Suprapubic skin (tissue), 4 donors: Measurements from ENCODE around the gene PRKN. TPM values are rescaled to one million over a fixed set of nuclear protein-coding genes. Genes with fewer than 3 reads are reported as not detected.

Experiments used
- DNase-seq, 2 donors: peaks; one replicate each; pipeline ENCODE4 v3.0.0-alpha.2; 2019; ENCODE audit warnings: low spot score in 2 of 2
- H3K27ac ChIP-seq: fragments of 200-600 bp; sonication (generic); one replicate; pipeline ENCODE4 v1.5.1; 2019
- H3K27me3 ChIP-seq: fragments of 200-600 bp; sonication (generic); one replicate; pipeline ENCODE4 v1.5.1; 2019
- H3K36me3 ChIP-seq: fragments of 200-600 bp; sonication (generic); one replicate; pipeline ENCODE4 v1.5.1; 2019
- H3K4me1 ChIP-seq: fragments of 200-600 bp; sonication (generic); one replicate; pipeline ENCODE4 v1.5.1; 2019
- H3K4me3 ChIP-seq: fragments of 200-600 bp; sonication (generic); one replicate; pipeline ENCODE4 v1.5.1; 2019; ENCODE audit warnings: mild to moderate bottlenecking
- H3K9me3 ChIP-seq: fragments of 200-600 bp; sonication (generic); one replicate; pipeline ENCODE4 v1.5.1; 2019
- CTCF ChIP-seq, 2 donors: fragments of 200-600 bp in 1 of 2; fragments of 450-650 bp in 1 of 2; sonication (generic) in 1 of 2; IDR thresholded peaks; one replicate each; pipeline ENCODE4 v1.5.1; 2016 to 2019; ENCODE audit warnings: antibody characterized with exemption in 2 of 2, mild to moderate bottlenecking in 1 of 2, moderate library complexity in 1 of 2
- EP300 ChIP-seq: sonication (generic); formaldehyde crosslinking; IDR thresholded peaks from one replicate; pipeline ENCODE4 v1.6.1; 2017; ENCODE audit warnings: antibody characterized with exemption
- POLR2A ChIP-seq, 2 donors: fragments of 450-650 bp; IDR thresholded peaks; one replicate each; pipeline ENCODE4 v1.6.1; 2017; ENCODE audit warnings: antibody characterized with exemption in 2 of 2, mild to moderate bottlenecking in 2 of 2, moderate library complexity in 2 of 2
- POLR2AphosphoS5 ChIP-seq, 3 donors: sonication (generic); formaldehyde crosslinking; IDR thresholded peaks; one replicate each; pipeline ENCODE4 v1.6.1; 2017; ENCODE audit warnings: antibody characterized with exemption in 3 of 3
- WGBS: methylation state at CpG from one replicate; pipeline ENCODE4 v1.1.5; 2018; 5-methylcytosine and 5-hydroxymethylcytosine counted together
- total RNA-seq, 4 donors: library from RNA; depleted of rRNA; stranded (reverse); fragments of >200 nt; gene quantifications; one replicate each; pipeline ENCODE4 v1.1.0, GENCODE V29; 2016

The PRKN gene
- total RNA-seq, 4 donors from 2014 or later: 7.2 to 22.8 (median 14.4) TPM

GRCh38 chr6:162770136-162770535 lies 42.6 kb upstream of the PRKN start:
- Histone ChIP-seq H3K4me1 (no peaks in the 10 kb centered on the region), H3K27me3 (no peaks in the 10 kb centered on the region), H3K27ac (no peak overlapping the region), H3K9me3 (no peaks in the 10 kb centered on the region), H3K36me3 (no peaks in the 10 kb centered on the region), H3K4me3 (no peak overlapping the region)
- no peak for DNase-seq
- TF ChIP-seq POLR2A (IDR thresholded peaks at IDR 0.05): no peak
- no peak for TF ChIP-seq EP300
- no peak for TF ChIP-seq CTCF (IDR thresholded peaks at IDR 0.05)
- no peak for TF ChIP-seq POLR2AphosphoS5 (IDR thresholded peaks at IDR 0.05)

GRCh38 chr6:162753775-162754174 lies 26.2 kb upstream of the PRKN start:
- Histone ChIP-seq H3K4me3 (no peak overlapping the region), H3K36me3 (no peaks in the 10 kb centered on the region), H3K9me3 (no peaks in the 10 kb centered on the region), H3K27ac (no peak overlapping the region), H3K27me3 (no peaks in the 10 kb centered on the region), H3K4me1 (no peaks in the 10 kb centered on the region)
- no peak for DNase-seq
- no peak for TF ChIP-seq POLR2AphosphoS5 (IDR thresholded peaks at IDR 0.05)
- no peak for TF ChIP-seq POLR2A (IDR thresholded peaks at IDR 0.05)
- no peak for TF ChIP-seq CTCF (IDR thresholded peaks at IDR 0.05)
- no peak for TF ChIP-seq EP300

GRCh38 chr6:162751211-162751859 lies 23.8 kb upstream of the PRKN start:
- DNase-seq: no peak
- TF ChIP-seq POLR2AphosphoS5 (IDR thresholded peaks at IDR 0.05): no peak
- TF ChIP-seq EP300: no peak
- TF ChIP-seq POLR2A (IDR thresholded peaks at IDR 0.05): no peak
- no peak for TF ChIP-seq CTCF (IDR thresholded peaks at IDR 0.05)

GRCh38 chr6:162750776-162751175 lies 23.2 kb upstream of the PRKN start:
- 75% methylated on average over 3 of the region's 3 CpGs for WGBS
- DNase-seq: no peak
- Histone ChIP-seq H3K27ac (no peak overlapping the region), H3K27me3 (no peaks in the 10 kb centered on the region), H3K4me3 (no peak overlapping the region), H3K36me3 (no peaks in the 10 kb centered on the region), H3K9me3 (no peaks in the 10 kb centered on the region), H3K4me1 (no peaks in the 10 kb centered on the region)
- no peak for TF ChIP-seq POLR2A (IDR thresholded peaks at IDR 0.05)

More at GRCh38 chr6:162751211-162751859, 23.8 kb upstream of the PRKN start:
- Histone ChIP-seq H3K9me3 (no peaks in the 10 kb centered on the region), H3K4me3 (no peak overlapping the region), H3K27me3 (no peaks in the 10 kb centered on the region), H3K36me3 (no peaks in the 10 kb centered on the region), H3K4me1 (no peaks in the 10 kb centered on the region), H3K27ac (no peak overlapping the region)

GRCh38 chr6:162736961-162737360 lies 9.4 kb upstream of the PRKN start:
- H3K9me3 ChIP-seq: no peaks in the 10 kb centered on the region
- no peaks in the 10 kb centered on the region for H3K36me3 ChIP-seq
- no peak for TF ChIP-seq EP300
- no peak for TF ChIP-seq CTCF (IDR thresholded peaks at IDR 0.05)
- TF ChIP-seq POLR2AphosphoS5 (IDR thresholded peaks at IDR 0.05): no peak
- TF ChIP-seq POLR2A (IDR thresholded peaks at IDR 0.05): no peak
- no peaks in the 10 kb centered on the region for H3K4me1 ChIP-seq
- no peak for DNase-seq
- no peak overlapping the region for H3K4me3 ChIP-seq
- no peaks in the 10 kb centered on the region for H3K27me3 ChIP-seq
- WGBS: 13% methylated on average over 1 of the region's 1 CpG
- H3K27ac ChIP-seq: no peak overlapping the region

- H3K27ac ChIP-seq: no peak overlapping the region
- no peaks in the 10 kb centered on the region for H3K27me3 ChIP-seq
- H3K4me3 ChIP-seq: no peak overlapping the region
- DNase-seq: no peak
- WGBS: 66% methylated on average over 4 of the region's 4 CpGs
- no peaks in the 10 kb centered on the region for H3K36me3 ChIP-seq
- no peaks in the 10 kb centered on the region for H3K9me3 ChIP-seq
- no peaks in the 10 kb centered on the region for H3K4me1 ChIP-seq
- no peak for TF ChIP-seq EP300
- TF ChIP-seq POLR2A (IDR thresholded peaks at IDR 0.05): no peak
- TF ChIP-seq POLR2AphosphoS5 (IDR thresholded peaks at IDR 0.05): no peak
These were observed 5.9 kb upstream of the PRKN start for GRCh38 chr6:162733489-162733888.
